ENCODE results near the gene ADARB2. TPM values are rescaled to one million over a fixed set of nuclear protein-coding genes. Genes with fewer than 3 reads are reported as not detected.
A peak's percentile ranks its signal among the peaks of the same experiment; 100 is the strongest.
"Not testable (repeated sequence)": the region's sequence is repeated elsewhere in the genome, so short reads cannot be mapped to it uniquely, and the experiment has no call there.

ADARB2 gene
- total RNA-seq, 1 donor from 2014 or later: 38.7 TPM

GRCh38 chr10:1166828-1167275 is 570.5 kb downstream of the ADARB2 start:
- no peaks in the 10 kb centered on the region for H3K36me3 Mint-ChIP-seq (ENCODE audit: unreplicated experiment)
- H3K9me3 Mint-ChIP-seq (ENCODE audit: unreplicated experiment): no peaks in the 10 kb centered on the region
- no peak overlapping the region for H3K27ac Mint-ChIP-seq (ENCODE audit: unreplicated experiment)
- DNase-seq (ENCODE audit: extremely low spot score, unreplicated experiment): no peak
- no peak overlapping the region for H3K4me3 Mint-ChIP-seq (ENCODE audit: unreplicated experiment)
- TF ChIP-seq CTCF (IDR thresholded peaks at IDR 0.05): no peak
- no peaks in the 10 kb centered on the region for H3K4me1 Mint-ChIP-seq (ENCODE audit: unreplicated experiment)
- H3K27me3 Mint-ChIP-seq (ENCODE audit: unreplicated experiment): peaks cover 26% of the 10 kb centered on the region

DNA sequence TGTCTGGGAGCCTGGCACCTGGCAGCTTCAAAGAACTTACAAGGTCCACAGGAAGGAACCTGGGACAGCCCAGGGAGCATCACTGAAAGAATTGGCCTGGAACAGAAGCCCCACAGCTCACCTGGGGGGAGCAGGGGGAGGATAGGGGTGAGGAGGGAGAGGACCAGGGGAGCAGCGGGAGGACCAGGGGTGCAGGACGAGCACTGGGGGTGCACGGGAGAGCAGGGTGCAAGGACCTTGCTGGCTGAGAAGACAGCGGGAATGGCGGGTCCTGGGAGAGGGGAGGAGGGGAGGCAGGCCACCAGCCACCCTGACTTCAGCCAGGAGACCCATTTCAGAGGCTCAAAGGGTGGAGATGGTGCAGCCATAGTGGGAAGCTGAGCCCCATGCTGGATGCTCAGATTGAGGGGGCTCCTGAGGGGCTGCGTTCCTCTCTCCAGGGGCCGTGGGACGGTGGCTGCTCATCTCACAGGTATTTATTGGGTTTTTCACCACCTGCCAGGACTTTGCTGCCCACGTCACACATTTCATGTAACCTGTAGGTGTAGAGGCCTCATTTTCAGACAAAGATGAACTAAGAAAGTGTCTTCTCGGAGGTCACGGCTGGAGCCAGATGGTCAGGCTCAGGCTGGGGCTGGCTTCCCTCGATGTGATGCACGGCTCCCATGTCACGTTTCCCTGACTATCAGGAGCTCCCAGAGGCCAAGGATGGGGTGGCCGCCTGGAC is 571.1 kb downstream of the ADARB2 start:
- no peaks in the 10 kb centered on the region for H3K36me3 Mint-ChIP-seq (ENCODE audit: unreplicated experiment)
- DNase-seq (ENCODE audit: extremely low spot score, unreplicated experiment): no peak
- no peaks in the 10 kb centered on the region for H3K4me1 Mint-ChIP-seq (ENCODE audit: unreplicated experiment)
- H3K9me3 Mint-ChIP-seq (ENCODE audit: unreplicated experiment): no peaks in the 10 kb centered on the region
- no peak overlapping the region for H3K27ac Mint-ChIP-seq (ENCODE audit: unreplicated experiment)
- TF ChIP-seq CTCF (IDR thresholded peaks at IDR 0.05): no peak
- peaks cover 29% of the 10 kb centered on the region for H3K27me3 Mint-ChIP-seq (ENCODE audit: unreplicated experiment)
- H3K4me3 Mint-ChIP-seq (ENCODE audit: unreplicated experiment): no peak overlapping the region

DNA sequence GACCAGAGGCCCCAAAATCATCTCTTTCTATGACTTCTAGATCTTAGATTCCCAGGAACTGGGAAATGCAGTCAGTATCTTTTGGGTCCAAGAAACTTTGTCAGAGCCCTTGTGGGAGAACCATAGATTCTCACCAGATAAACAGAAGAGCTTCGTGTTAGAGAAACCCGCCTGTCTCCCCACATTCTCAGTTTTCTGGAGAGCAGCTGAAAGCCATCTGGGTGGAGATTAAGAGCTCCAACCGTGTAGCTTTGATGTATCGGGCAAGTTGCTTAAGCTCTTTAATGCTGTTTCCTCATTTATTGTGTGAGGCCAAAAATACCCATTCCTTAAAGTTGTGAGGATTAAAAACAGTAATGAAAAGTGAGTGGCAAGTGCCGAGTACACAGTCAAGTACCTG is 573.5 kb downstream of the ADARB2 start:
- Mint-ChIP-seq H3K27me3 (ENCODE audit: unreplicated experiment) (peaks cover 29% of the 10 kb centered on the region), H3K27ac (ENCODE audit: unreplicated experiment) (no peak overlapping the region), H3K36me3 (ENCODE audit: unreplicated experiment) (no peaks in the 10 kb centered on the region), H3K4me3 (ENCODE audit: unreplicated experiment) (no peak overlapping the region), H3K9me3 (ENCODE audit: unreplicated experiment) (no peaks in the 10 kb centered on the region), H3K4me1 (ENCODE audit: unreplicated experiment) (no peaks in the 10 kb centered on the region)
- TF ChIP-seq CTCF (IDR thresholded peaks at IDR 0.05): no peak
- peak; percentile 8 for DNase-seq (ENCODE audit: extremely low spot score, unreplicated experiment)

DNA sequence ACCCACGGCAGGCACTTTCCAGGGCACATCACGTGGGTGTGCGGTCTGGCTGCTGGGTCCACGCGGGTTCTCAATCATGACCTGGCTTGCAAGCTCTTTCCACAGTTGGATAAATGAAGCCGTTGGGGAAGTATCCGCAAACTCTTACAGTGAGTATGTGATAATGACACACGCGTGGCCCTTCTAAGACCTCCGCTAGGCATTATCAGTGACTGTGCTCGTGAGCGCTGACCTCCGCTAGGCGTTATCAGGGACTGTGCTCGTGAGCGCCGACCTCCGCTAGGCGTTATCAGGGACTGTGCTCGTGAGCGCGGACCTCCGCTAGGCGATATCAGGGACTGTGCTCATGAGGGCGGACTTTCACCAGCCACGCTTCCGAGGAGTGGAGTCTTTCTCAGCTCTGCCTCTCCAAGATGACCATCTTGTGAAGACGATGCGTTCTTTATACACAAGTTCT is 574.1 kb downstream of the ADARB2 start:
- no peaks in the 10 kb centered on the region for H3K4me1 Mint-ChIP-seq (ENCODE audit: unreplicated experiment)
- no peak overlapping the region for H3K27ac Mint-ChIP-seq (ENCODE audit: unreplicated experiment)
- H3K36me3 Mint-ChIP-seq (ENCODE audit: unreplicated experiment): no peaks in the 10 kb centered on the region
- DNase-seq (ENCODE audit: extremely low spot score, unreplicated experiment): peak; percentile 51
- H3K9me3 Mint-ChIP-seq (ENCODE audit: unreplicated experiment): no peaks in the 10 kb centered on the region
- no peak overlapping the region for H3K4me3 Mint-ChIP-seq (ENCODE audit: unreplicated experiment)
- TF ChIP-seq CTCF (IDR thresholded peaks at IDR 0.05): no peak
- peaks cover 34% of the 10 kb centered on the region for H3K27me3 Mint-ChIP-seq (ENCODE audit: unreplicated experiment)

GRCh38 chr10:1162481-1163203 is 574.7 kb downstream of the ADARB2 start:
- H3K27ac Mint-ChIP-seq (ENCODE audit: unreplicated experiment): no peak overlapping the region
- TF ChIP-seq CTCF (IDR thresholded peaks at IDR 0.05): no peak
- H3K27me3 Mint-ChIP-seq (ENCODE audit: unreplicated experiment): peaks cover 34% of the 10 kb centered on the region
- peak; percentile 70 for DNase-seq (ENCODE audit: extremely low spot score, unreplicated experiment)
- no peak overlapping the region for H3K4me3 Mint-ChIP-seq (ENCODE audit: unreplicated experiment)
- no peaks in the 10 kb centered on the region for H3K4me1 Mint-ChIP-seq (ENCODE audit: unreplicated experiment)
- H3K9me3 Mint-ChIP-seq (ENCODE audit: unreplicated experiment): no peaks in the 10 kb centered on the region
- no peaks in the 10 kb centered on the region for H3K36me3 Mint-ChIP-seq (ENCODE audit: unreplicated experiment)

- H3K27me3 Mint-ChIP-seq (ENCODE audit: unreplicated experiment): peaks cover 35% of the 10 kb centered on the region
- not testable (repeated sequence) for H3K27ac Mint-ChIP-seq (ENCODE audit: unreplicated experiment); DNase-seq (ENCODE audit: extremely low spot score, unreplicated experiment); H3K4me3 Mint-ChIP-seq (ENCODE audit: unreplicated experiment); H3K9me3 Mint-ChIP-seq (ENCODE audit: unreplicated experiment); H3K36me3 Mint-ChIP-seq (ENCODE audit: unreplicated experiment); H3K4me1 Mint-ChIP-seq (ENCODE audit: unreplicated experiment)
These were observed 576.0 kb downstream of the ADARB2 start for GRCh38 chr10:1161315-1161673.
